Neural cell (in vitro differentiated cells): ENCODE data around the gene NCS1. TPM values are rescaled to one million over a fixed set of nuclear protein-coding genes. Genes with fewer than 3 reads are reported as not detected.

Experiments
- H2AFZ ChIP-seq: fragments of 200-600, 300-800 bp; sonication (generic), shearing (Covaris generic); 2 replicates; pipeline ENCODE4 v1.6.0; 2014; ENCODE audit warnings: low read depth, mild to moderate bottlenecking, antibody characterized with exemption, low read length, moderate library complexity
- H3F3A ChIP-seq: fragments of 200-600 bp; shearing (Covaris generic); 2 replicates; pipeline ENCODE4 v1.6.1; 2016; ENCODE audit warnings: mild to moderate bottlenecking, moderate library complexity, mixed read lengths, antibody characterized with exemption, low read length; ENCODE audit not compliant: insufficient read depth, poor library complexity, severe bottlenecking
- H3K27ac ChIP-seq: fragments of 200-600, 300-800 bp; sonication (generic), shearing (Covaris generic); 2 replicates; pipeline ENCODE4 v1.5.1; 2014; ENCODE audit warnings: mild to moderate bottlenecking, low read length, moderate library complexity
- H3K27me3 ChIP-seq: fragments of 300-800, 200-600 bp; sonication (generic), shearing (Covaris generic); 2 replicates; pipeline ENCODE4 v1.6.0; 2014; ENCODE audit warnings: mild to moderate bottlenecking, low read depth, low read length, moderate library complexity; ENCODE audit not compliant: insufficient read depth
- H3K36me3 ChIP-seq: fragments of 300-800, 200-600 bp; sonication (generic), shearing (Covaris generic); 2 replicates; pipeline ENCODE4 v1.5.1; 2014; ENCODE audit warnings: mild to moderate bottlenecking, antibody characterized with exemption, low read length, moderate library complexity; ENCODE audit not compliant: insufficient read depth
- H3K4me2 ChIP-seq: fragments of 300-800, 200-600 bp; sonication (generic), shearing (Covaris generic); 2 replicates; pipeline ENCODE4 v1.6.0; 2014; ENCODE audit warnings: mild to moderate bottlenecking, low read length
- H3K4me3 ChIP-seq: fragments of 300-800, 200-600 bp; sonication (generic), shearing (Covaris generic); 2 replicates; pipeline ENCODE4 v1.5.1; 2014; ENCODE audit warnings: mild to moderate bottlenecking, low read length, moderate library complexity
- H3K79me2 ChIP-seq: fragments of 200-600 bp; shearing (Covaris generic); replicated peaks from 2 replicates; pipeline ENCODE4 v1.6.0; 2014; ENCODE audit warnings: mild to moderate bottlenecking, low read length, moderate library complexity; ENCODE audit not compliant: insufficient read depth
- H3K9ac ChIP-seq: fragments of 300-800, 200-600 bp; sonication (generic), shearing (Covaris generic); 2 replicates; pipeline ENCODE4 v1.6.1; 2016; ENCODE audit warnings: mild to moderate bottlenecking, low read length, mixed read lengths
- H3K9me2 ChIP-seq: fragments of 200-600 bp; shearing (Covaris generic); 2 replicates; pipeline ENCODE4 v1.6.1; 2016; ENCODE audit warnings: mild to moderate bottlenecking, low read length, mixed read lengths; ENCODE audit not compliant: insufficient read depth
- H3K9me3 ChIP-seq: fragments of 200-600, 300-800 bp; sonication (generic), shearing (Covaris generic); 2 replicates; pipeline ENCODE4 v1.6.1; 2016; ENCODE audit warnings: mild to moderate bottlenecking, mixed run types, low read length, moderate library complexity, mixed read lengths
- H4K20me1 ChIP-seq: fragments of 200-600 bp; shearing (Covaris generic); 2 replicates; pipeline ENCODE4 v1.6.1; 2016; ENCODE audit warnings: mild to moderate bottlenecking, mixed run types; ENCODE audit not compliant: insufficient read depth
- CTCF ChIP-seq: fragments of 450-650 bp; IDR thresholded peaks from 2 replicates; pipeline ENCODE4 v1.5.1; 2014; ENCODE audit warnings: antibody characterized with exemption, mild to moderate bottlenecking, moderate library complexity; ENCODE audit not compliant: poor library complexity, severe bottlenecking
- EP300 ChIP-seq: fragments of 450-650 bp; conservative IDR thresholded peaks from 2 replicates; pipeline ENCODE4 v1.6.1; 2014; ENCODE audit warnings: antibody characterized with exemption, mild to moderate bottlenecking, moderate library complexity; ENCODE audit not compliant: poor library complexity, severe bottlenecking
- EZH2 ChIP-seq: fragments of 200-600, 300-800 bp; shearing (Covaris generic), sonication (generic); IDR thresholded peaks from 2 replicates; pipeline ENCODE4 v1.6.1; 2014; ENCODE audit warnings: antibody characterized with exemption, low read length, borderline replicate concordance, mild to moderate bottlenecking; ENCODE audit not compliant: insufficient read depth, poor library complexity, severe bottlenecking
- MXI1 ChIP-seq: fragments of 450-650 bp; conservative IDR thresholded peaks from 2 replicates; pipeline ENCODE4 v1.6.1; 2014; ENCODE audit warnings: antibody characterized with exemption, mild to moderate bottlenecking; ENCODE audit not compliant: poor library complexity, severe bottlenecking
- POLR2AphosphoS5 ChIP-seq: IDR thresholded peaks from 2 replicates; pipeline ENCODE4 v1.6.1; 2012
- RAD21 ChIP-seq: fragments of 450-650 bp; conservative IDR thresholded peaks from 2 replicates; pipeline ENCODE4 v1.6.1; 2014; ENCODE audit warnings: antibody characterized with exemption, mild to moderate bottlenecking, moderate library complexity
- REST ChIP-seq: IDR thresholded peaks from 2 replicates; pipeline ENCODE4 v1.6.1; 2012; ENCODE audit warnings: borderline replicate concordance
- SMC3 ChIP-seq: fragments of 450-650 bp; conservative IDR thresholded peaks from 2 replicates; pipeline ENCODE4 v1.6.1; 2014; ENCODE audit warnings: antibody characterized with exemption, mild to moderate bottlenecking, moderate library complexity; ENCODE audit not compliant: poor library complexity
- TAF1 ChIP-seq: IDR thresholded peaks from 2 replicates; pipeline ENCODE4 v1.6.1; 2012; ENCODE audit warnings: low read depth
- polyA plus RNA-seq: library from polyadenylated mRNA; depleted of rRNA; stranded (reverse); fragments of >200 nt; gene quantifications from 2 replicates; pipeline ENCODE4 v1.2.3, GENCODE V29; 2014

Gene NCS1
- polyA plus RNA-seq, 1 donor from 2014 or later, result 73.3 TPM

DNA sequence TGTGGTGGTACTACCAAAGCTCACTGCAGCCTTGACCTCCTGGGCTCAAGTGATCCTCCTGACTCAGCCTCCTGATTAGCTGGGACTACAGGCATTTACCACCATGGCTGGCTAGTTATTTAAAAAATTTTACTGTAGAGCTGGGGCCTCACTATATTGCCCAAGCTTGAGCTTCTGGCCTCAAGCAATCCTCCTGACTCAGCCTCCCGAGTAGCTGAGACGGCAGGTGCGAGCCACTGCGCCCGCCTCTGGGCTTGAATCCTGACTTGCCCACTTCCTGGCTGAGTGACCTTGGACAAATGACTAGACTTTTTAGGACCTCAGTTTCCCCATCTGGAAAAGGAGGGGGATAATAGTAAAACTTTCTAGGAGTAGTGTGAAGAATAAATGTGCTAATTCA lies 32.1 kb downstream of the NCS1 start:
- Histone ChIP-seq H3K79me2 (peaks cover 4% of the 10 kb centered on the region), H3K36me3 (no peaks in the 10 kb centered on the region), H3F3A (no peaks in the 10 kb centered on the region), H3K9me3 (no peaks in the 10 kb centered on the region), H3K27me3 (no peaks in the 10 kb centered on the region), H3K4me3 (no peak overlapping the region), H4K20me1 (no peaks in the 10 kb centered on the region), H3K9ac (no peak overlapping the region), H3K27ac (no peak overlapping the region), H3K4me2 (no peak overlapping the region), H3K9me2 (no peaks in the 10 kb centered on the region), H2AFZ (no peak overlapping the region)
- TF ChIP-seq TAF1, result no peak
- no peak for TF ChIP-seq SMC3
- no peak for TF ChIP-seq MXI1
- no peak for TF ChIP-seq EZH2
- TF ChIP-seq EP300, result no peak
- no peak for TF ChIP-seq POLR2AphosphoS5
- TF ChIP-seq CTCF, result no peak

- H3K36me3 ChIP-seq, result no peaks in the 10 kb centered on the region
- no peak overlapping the region for H3K27ac ChIP-seq
- no peaks in the 10 kb centered on the region for H4K20me1 ChIP-seq
- H2AFZ ChIP-seq, result no peak overlapping the region
- no peak for TF ChIP-seq RAD21
- no peak for TF ChIP-seq SMC3
- TF ChIP-seq MXI1, result no peak
- no peak for TF ChIP-seq POLR2AphosphoS5
- TF ChIP-seq EP300, result no peak
- TF ChIP-seq CTCF, result no peak
- TF ChIP-seq REST, result no peak
- TF ChIP-seq TAF1, result no peak
- H3K4me3 ChIP-seq, result no peak overlapping the region
- peaks cover 2% of the 10 kb centered on the region for H3K79me2 ChIP-seq
- no peaks in the 10 kb centered on the region for H3K9me2 ChIP-seq
- no peaks in the 10 kb centered on the region for H3F3A ChIP-seq
- H3K9ac ChIP-seq, result no peak overlapping the region
- no peak overlapping the region for H3K4me2 ChIP-seq
- no peaks in the 10 kb centered on the region for H3K27me3 ChIP-seq
- no peaks in the 10 kb centered on the region for H3K9me3 ChIP-seq
Observed at GRCh38 chr9:130204959-130205358, 32.8 kb downstream of the NCS1 start.
